Keratinocyte (primary cell): ENCODE data around the gene MYRFL. TPM values are rescaled to one million over a fixed set of nuclear protein-coding genes. Genes with fewer than 3 reads are reported as not detected.
A peak's percentile ranks its signal among the peaks of the same experiment; 100 is the strongest.

Source experiments
- DNase-seq: peaks from one replicate; pipeline ENCODE4 v3.0.0-alpha.2; 2011; ENCODE audit warnings: low read depth, missing footprints, low spot score
- FAIRE-seq: peaks from 2 replicates; lab custom pipeline; 2011; peaks lifted over from hg19 to GRCh38; lab: Jason Lieb, UNC
- H2AFZ ChIP-seq: 2 replicates; pipeline ENCODE4 v1.6.0; 2012; ENCODE audit warnings: low read length, control low read depth, inconsistent platforms; ENCODE audit not compliant: control insufficient read depth
- H3K27ac ChIP-seq: 2 replicates; pipeline ENCODE4 v1.5.1; 2011; ENCODE audit warnings: low read length; ENCODE audit not compliant: control insufficient read depth, insufficient read depth
- H3K27me3 ChIP-seq: 3 replicates; pipeline ENCODE4 v1.6.0; 2011; ENCODE audit warnings: low read length; ENCODE audit not compliant: control insufficient read depth, insufficient read depth; ENCODE audit errors: extremely low read depth
- H3K36me3 ChIP-seq, 2 experiments: 2 replicates in 1 of 2; 3 replicates in 1 of 2; pipeline ENCODE4 v1.5.1; 2011; ENCODE audit warnings: low read length in 2 of 2, mild to moderate bottlenecking in 1 of 2; ENCODE audit not compliant: control insufficient read depth in 2 of 2, insufficient read depth in 2 of 2; ENCODE audit errors: extremely low read depth in 1 of 2
- H3K4me1 ChIP-seq: 3 replicates; pipeline ENCODE4 v1.5.1; 2011; ENCODE audit warnings: low read length; ENCODE audit not compliant: control insufficient read depth, insufficient read depth; ENCODE audit errors: extremely low read depth
- H3K4me2 ChIP-seq: 3 replicates; pipeline ENCODE4 v1.6.0; 2011; ENCODE audit warnings: low read depth, low read length; ENCODE audit not compliant: control insufficient read depth, insufficient read depth; ENCODE audit errors: extremely low read depth
- H3K4me3 ChIP-seq, 3 experiments: fragments of 200-600 bp in 1 of 3; sonication (generic) in 1 of 3; 2 replicates in 2 of 3; 3 replicates in 1 of 3; pipeline ENCODE4 v1.5.1; 2011 to 2016; ENCODE audit warnings: low read length in 3 of 3, mild to moderate bottlenecking in 3 of 3, control low read depth in 2 of 3, inconsistent platforms in 1 of 3, low read depth in 1 of 3, mixed read lengths in 1 of 3, mixed run types in 1 of 3, moderate library complexity in 1 of 3; ENCODE audit not compliant: control insufficient read depth in 2 of 3, insufficient read depth in 2 of 3; ENCODE audit errors: extremely low read depth in 1 of 3
- H3K79me2 ChIP-seq: 2 replicates; pipeline ENCODE4 v1.6.0; 2012; ENCODE audit warnings: low read length; ENCODE audit not compliant: control insufficient read depth, insufficient read depth
- H3K9ac ChIP-seq: 3 replicates; pipeline ENCODE4 v1.6.0; 2011; ENCODE audit warnings: low read length; ENCODE audit not compliant: control insufficient read depth, insufficient read depth; ENCODE audit errors: extremely low read depth
- H3K9me1 ChIP-seq: 3 replicates; pipeline ENCODE4 v1.6.0; 2011; ENCODE audit warnings: low read length; ENCODE audit not compliant: control insufficient read depth, insufficient read depth; ENCODE audit errors: extremely low read depth
- H3K9me3 ChIP-seq: 2 replicates; pipeline ENCODE4 v1.5.1; 2012; ENCODE audit warnings: low read depth, low read length; ENCODE audit not compliant: control insufficient read depth
- H4K20me1 ChIP-seq: 3 replicates; pipeline ENCODE4 v1.6.0; 2011; ENCODE audit warnings: low read length; ENCODE audit not compliant: control insufficient read depth, insufficient read depth; ENCODE audit errors: extremely low read depth
- CTCF ChIP-seq, 3 experiments: IDR thresholded peaks in 1 of 3; conservative IDR thresholded peaks in 1 of 3; optimal IDR thresholded peaks in 1 of 3; 2 replicates in 2 of 3; 3 replicates in 1 of 3; pipeline versions ENCODE3 to v1.5.1; 2011; ENCODE audit warnings: low read length in 3 of 3, mild to moderate bottlenecking in 3 of 3, moderate library complexity in 2 of 3, control low read depth in 1 of 3, inconsistent platforms in 1 of 3; ENCODE audit not compliant: insufficient read depth in 2 of 3; ENCODE audit errors: extremely low read depth in 1 of 3
- EZH2 ChIP-seq: IDR thresholded peaks from one replicate; pipeline ENCODE4 v1.6.1; 2012; ENCODE audit warnings: inconsistent platforms, mild to moderate bottlenecking, low read length, moderate library complexity
- dilution Hi-C: fragments of 300-500 bp; cut with MboI; formaldehyde crosslinking; loops from one replicate; pipeline ENCODE4 v1.7.0; 2020; ENCODE audit warnings: low sequenced_read_pairs; ENCODE audit not compliant: extremely low pct_ligation_motif_present
- polyA plus RNA-seq, 5 experiments: library from polyadenylated mRNA; depleted of rRNA in 3 of 5; stranded (reverse) in 3 of 5; stranded (forward) in 1 of 5; unstranded in 1 of 5; fragments of >200 nt; gene quantifications; 1 replicate in 1 of 5; 2 replicates in 3 of 5; 3 replicates in 1 of 5; pipeline versions ENCODE4 v1.2.1 to v1.2.3, GENCODE V29; 2011 to 2012; ENCODE audit warnings: missing spikeins in 2 of 5, low read depth in 1 of 5, low replicate concordance in 1 of 5

Gene MYRFL
- polyA plus RNA-seq, 1 donor (not counting 4 experiments of a cell fraction or from before 2014, with no cell fraction given): 0.39 TPM

GRCh38 chr12:69879007-69879960 is 54.3 kb downstream of the MYRFL start:
- Histone ChIP-seq H3K27ac (no peak overlapping the region), H3K9ac (no peak overlapping the region)
- peak; percentile 77 for FAIRE-seq

GRCh38 chr12:69880571-69880970 is 55.5 kb downstream of the MYRFL start:
- Histone ChIP-seq H3K9me1 (no peaks in the 10 kb centered on the region), H3K4me3 (no peak overlapping the region), H3K4me2 (no peak overlapping the region), H3K36me3 (no peaks in the 10 kb centered on the region), H3K79me2 (no peaks in the 10 kb centered on the region), H3K27ac (no peak overlapping the region), H3K4me1 (peaks cover 4% of the 10 kb centered on the region), H3K9me3 (no peaks in the 10 kb centered on the region), H4K20me1 (no peaks in the 10 kb centered on the region), H2AFZ (no peak overlapping the region), H3K9ac (no peak overlapping the region), H3K27me3 (no peaks in the 10 kb centered on the region)
- TF ChIP-seq CTCF (optimal IDR thresholded peaks at IDR 0.05 in 1 of 3, IDR thresholded peaks at IDR 0.05 in 1 of 3, conservative IDR thresholded peaks at IDR 0.05 in 1 of 3; ENCODE audit: extremely low read depth in 1 of 3, insufficient read depth in 2 of 3, low read length in 3 of 3) (peak in 2 of 3 experiments; percentile 12 to 16), EZH2 (no peak)
- FAIRE-seq: no peak
- no peak for DNase-seq
- dilution Hi-C loops: no loop called here

More at GRCh38 chr12:69879007-69879960, 54.3 kb downstream of the MYRFL start:
- peak overlapping the region; percentile 94 for H2AFZ ChIP-seq
- dilution Hi-C loops: no loop called here
- H3K4me1 ChIP-seq: peaks cover 4% of the 10 kb centered on the region
- TF ChIP-seq CTCF (optimal IDR thresholded peaks at IDR 0.05 in 1 of 3, IDR thresholded peaks at IDR 0.05 in 1 of 3, conservative IDR thresholded peaks at IDR 0.05 in 1 of 3; ENCODE audit: extremely low read depth in 1 of 3, insufficient read depth in 2 of 3, low read length in 3 of 3) (peak; percentile 78 to 93 (median 92)), EZH2 (no peak)
- H3K27me3 ChIP-seq: no peaks in the 10 kb centered on the region
- H3K4me3 ChIP-seq: peak overlapping the region in 2 of 3 experiments; percentile 36 to 64
- H3K9me1 ChIP-seq: no peaks in the 10 kb centered on the region
- no peaks in the 10 kb centered on the region for H3K9me3 ChIP-seq
- no peaks in the 10 kb centered on the region for H4K20me1 ChIP-seq
- H3K36me3 ChIP-seq: no peaks in the 10 kb centered on the region
- H3K4me2 ChIP-seq: peak overlapping the region; percentile 87
- DNase-seq: peak; percentile 25
- no peaks in the 10 kb centered on the region for H3K79me2 ChIP-seq
